Loucy (cell line): ENCODE data around the gene SH3BP5L.

Experiments
- H2AFZ ChIP-seq: fragments of 200-600 bp; sonication (generic); 2 replicates; pipeline ENCODE4 v1.6.0; 2016; ENCODE audit warnings: antibody characterized with exemption, mild to moderate bottlenecking, low read length, moderate library complexity
- H3F3A ChIP-seq: fragments of 200-600 bp; 2 replicates; pipeline ENCODE4 v1.6.0; 2016; ENCODE audit warnings: antibody characterized with exemption, low read depth, mild to moderate bottlenecking
- H3K27me3 ChIP-seq: fragments of 200-600 bp; sonication (generic); 2 replicates; pipeline ENCODE4 v1.6.1; 2014; ENCODE audit warnings: low read length, mild to moderate bottlenecking; ENCODE audit not compliant: insufficient read depth, poor library complexity, severe bottlenecking
- H3K36me3 ChIP-seq: fragments of 200-600 bp; sonication (generic); 2 replicates; pipeline ENCODE4 v1.6.1; 2016; ENCODE audit warnings: low read length; ENCODE audit not compliant: insufficient read depth
- H3K4me1 ChIP-seq: fragments of 200-600 bp; sonication (generic); 2 replicates; pipeline ENCODE4 v1.5.1; 2014; ENCODE audit warnings: low read length, mild to moderate bottlenecking; ENCODE audit not compliant: insufficient read depth, poor library complexity, severe bottlenecking
- H3K4me2 ChIP-seq: fragments of 200-600 bp; sonication (generic); 2 replicates; pipeline ENCODE4 v1.6.0; 2014; ENCODE audit warnings: antibody characterized with exemption, low read length, low read depth, mild to moderate bottlenecking; ENCODE audit not compliant: poor library complexity, severe bottlenecking
- H3K4me3 ChIP-seq: fragments of 200-600 bp; sonication (generic); 2 replicates; pipeline ENCODE4 v1.5.1; 2014; ENCODE audit warnings: low read length, mild to moderate bottlenecking, mixed read lengths; ENCODE audit not compliant: poor library complexity, severe bottlenecking
- H3K79me2 ChIP-seq: fragments of 200-600 bp; sonication (generic); 2 replicates; pipeline ENCODE4 v1.6.1; 2014; ENCODE audit warnings: low read length; ENCODE audit not compliant: insufficient read depth
- H3K9ac ChIP-seq: fragments of 200-600 bp; sonication (generic); 2 replicates; pipeline ENCODE4 v1.6.0; 2014; ENCODE audit warnings: mild to moderate bottlenecking, low read depth, low read length, moderate library complexity; ENCODE audit not compliant: poor library complexity, severe bottlenecking
- H3K9me2 ChIP-seq: fragments of 200-600 bp; sonication (generic); replicated peaks from 2 replicates; pipeline ENCODE4 v1.6.1; 2016; ENCODE audit warnings: low read depth, low read length, mixed read lengths
- H3K9me3 ChIP-seq: fragments of 200-600 bp; sonication (generic); 2 replicates; pipeline ENCODE4 v1.6.1; 2014; ENCODE audit warnings: mild to moderate bottlenecking, antibody characterized with exemption, low read length, low read depth; ENCODE audit not compliant: insufficient read depth
- H4K20me1 ChIP-seq: fragments of 200-600 bp; sonication (generic); 2 replicates; pipeline ENCODE4 v1.6.0; 2014; ENCODE audit warnings: antibody characterized with exemption, low read length, mild to moderate bottlenecking; ENCODE audit not compliant: insufficient read depth, poor library complexity, severe bottlenecking
- EZH2phosphoT487 ChIP-seq: fragments of 200-600 bp; IDR thresholded peaks from 2 replicates; pipeline ENCODE4 v1.6.1; 2018; ENCODE audit warnings: antibody characterized with exemption, mild to moderate bottlenecking, moderate library complexity, borderline replicate concordance
- TF ChIP-seq, protein P1 (sequence below): fragments of 200-600 bp; sonication (generic); conservative IDR thresholded peaks from 2 replicates; pipeline ENCODE4 v1.5.1; 2014; ENCODE audit warnings: mild to moderate bottlenecking, antibody characterized with exemption, low read length

The SH3BP5L gene

DNA sequence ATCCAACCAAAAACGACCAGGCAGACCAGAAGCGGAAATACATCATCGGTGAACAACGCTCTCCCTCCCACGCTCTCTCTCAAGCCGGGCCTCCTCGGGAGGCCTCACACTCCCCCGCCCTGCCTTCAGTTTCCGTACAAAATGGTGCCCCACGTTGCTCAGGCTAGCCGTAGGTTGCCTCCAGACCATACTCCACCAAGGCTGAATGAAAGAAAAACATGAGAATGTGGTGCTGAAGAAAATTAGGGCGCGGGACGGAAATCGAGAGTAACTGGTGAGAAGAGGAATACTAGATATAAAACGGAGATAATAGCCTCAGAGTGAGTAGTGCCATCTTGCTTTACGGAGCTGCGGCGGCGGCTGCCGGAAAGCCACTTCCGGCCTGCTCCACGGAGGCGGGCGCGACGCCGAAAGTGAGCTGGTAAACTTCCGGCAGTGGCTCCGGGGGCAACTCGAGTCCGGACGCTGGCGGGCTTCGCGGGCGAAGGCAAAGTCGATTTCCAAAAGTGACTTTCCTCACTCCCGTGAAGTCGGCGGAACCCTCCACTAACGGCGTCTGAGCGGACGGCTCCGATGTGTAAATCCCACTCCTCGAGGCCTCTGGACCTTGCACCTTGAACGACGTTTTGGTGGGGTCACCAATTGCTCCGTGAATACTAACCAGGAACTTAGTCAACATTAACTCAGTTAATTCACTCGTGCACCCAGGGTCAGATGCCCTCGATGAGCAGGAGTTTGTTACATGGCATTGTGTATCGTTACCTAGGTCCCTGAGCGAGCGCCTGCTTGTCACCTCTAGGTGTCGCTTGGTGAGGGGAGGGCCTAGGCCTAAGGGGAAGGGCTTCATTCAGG lies at the start of gene SH3BP5L:
Gene SH3BP5L (minus strand): TSS at position 7 of the 852 bp plus-strand sequence. CDS start 980 bp downstream, outside the sequence.
- TF ChIP-seq EZH2phosphoT487: no peak
- TF ChIP-seq, protein P1, sequence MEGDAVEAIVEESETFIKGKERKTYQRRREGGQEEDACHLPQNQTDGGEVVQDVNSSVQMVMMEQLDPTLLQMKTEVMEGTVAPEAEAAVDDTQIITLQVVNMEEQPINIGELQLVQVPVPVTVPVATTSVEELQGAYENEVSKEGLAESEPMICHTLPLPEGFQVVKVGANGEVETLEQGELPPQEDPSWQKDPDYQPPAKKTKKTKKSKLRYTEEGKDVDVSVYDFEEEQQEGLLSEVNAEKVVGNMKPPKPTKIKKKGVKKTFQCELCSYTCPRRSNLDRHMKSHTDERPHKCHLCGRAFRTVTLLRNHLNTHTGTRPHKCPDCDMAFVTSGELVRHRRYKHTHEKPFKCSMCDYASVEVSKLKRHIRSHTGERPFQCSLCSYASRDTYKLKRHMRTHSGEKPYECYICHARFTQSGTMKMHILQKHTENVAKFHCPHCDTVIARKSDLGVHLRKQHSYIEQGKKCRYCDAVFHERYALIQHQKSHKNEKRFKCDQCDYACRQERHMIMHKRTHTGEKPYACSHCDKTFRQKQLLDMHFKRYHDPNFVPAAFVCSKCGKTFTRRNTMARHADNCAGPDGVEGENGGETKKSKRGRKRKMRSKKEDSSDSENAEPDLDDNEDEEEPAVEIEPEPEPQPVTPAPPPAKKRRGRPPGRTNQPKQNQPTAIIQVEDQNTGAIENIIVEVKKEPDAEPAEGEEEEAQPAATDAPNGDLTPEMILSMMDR: peak; percentile 87
- Histone ChIP-seq H2AFZ (peak within 1 kb of the TSS; percentile 99), H3K4me2 (peak within 1 kb of the TSS; percentile 94), H3K9me2 (no peaks in the 10 kb centered on the region), H4K20me1 (peaks cover 15% of the 10 kb centered on the region), H3K4me3 (peak within 1 kb of the TSS; percentile 95), H3K9ac (peak within 1 kb of the TSS; percentile 93), H3F3A (no peaks in the 10 kb centered on the region), H3K4me1 (peaks cover 46% of the 10 kb centered on the region), H3K9me3 (no peaks in the 10 kb centered on the region), H3K79me2 (peaks cover 44% of the 10 kb centered on the region), H3K27me3 (no peaks in the 10 kb centered on the region), H3K36me3 (no peaks in the 10 kb centered on the region)

DNA sequence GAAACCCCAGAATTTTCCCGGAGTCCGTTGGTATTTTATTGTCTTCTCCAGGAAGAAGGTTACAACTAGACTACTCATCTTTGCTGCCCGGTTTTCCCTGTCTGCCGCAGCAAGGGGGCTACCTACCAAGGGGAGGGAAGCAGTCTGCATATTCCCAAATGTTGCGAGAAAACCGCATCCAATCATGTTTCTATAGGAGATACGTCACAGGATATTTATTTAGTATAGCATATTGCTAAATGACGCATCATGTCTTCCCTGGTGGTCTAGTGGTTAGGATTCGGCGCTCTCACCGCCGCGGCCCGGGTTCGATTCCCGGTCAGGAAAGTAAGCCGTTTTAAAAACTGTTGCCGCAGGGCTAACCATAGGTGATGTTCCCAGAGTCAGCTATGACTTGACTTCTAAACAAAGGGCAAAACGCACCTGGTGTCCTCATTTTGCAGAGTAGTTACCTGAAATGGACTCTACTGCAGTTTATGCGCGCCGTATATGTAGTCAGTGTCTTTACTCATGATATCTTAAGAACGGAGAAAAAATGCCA lies 48.3 kb upstream of the SH3BP5L start:
- Histone ChIP-seq H3K9me3 (no peaks in the 10 kb centered on the region), H3K9me2 (no peaks in the 10 kb centered on the region), H3K4me2 (peak overlapping the region; percentile 89), H3K4me3 (peak overlapping the region; percentile 90), H3K4me1 (peaks cover 6% of the 10 kb centered on the region), H3F3A (peaks cover 17% of the 10 kb centered on the region), H3K79me2 (no peaks in the 10 kb centered on the region), H3K9ac (peak overlapping the region; percentile 86), H3K36me3 (no peaks in the 10 kb centered on the region), H2AFZ (peak overlapping the region; percentile 94; the same call in 1 of the 2 replicates), H4K20me1 (no peaks in the 10 kb centered on the region), H3K27me3 (no peaks in the 10 kb centered on the region)
- TF ChIP-seq, protein P1: no peak
- TF ChIP-seq EZH2phosphoT487: no peak

DNA sequence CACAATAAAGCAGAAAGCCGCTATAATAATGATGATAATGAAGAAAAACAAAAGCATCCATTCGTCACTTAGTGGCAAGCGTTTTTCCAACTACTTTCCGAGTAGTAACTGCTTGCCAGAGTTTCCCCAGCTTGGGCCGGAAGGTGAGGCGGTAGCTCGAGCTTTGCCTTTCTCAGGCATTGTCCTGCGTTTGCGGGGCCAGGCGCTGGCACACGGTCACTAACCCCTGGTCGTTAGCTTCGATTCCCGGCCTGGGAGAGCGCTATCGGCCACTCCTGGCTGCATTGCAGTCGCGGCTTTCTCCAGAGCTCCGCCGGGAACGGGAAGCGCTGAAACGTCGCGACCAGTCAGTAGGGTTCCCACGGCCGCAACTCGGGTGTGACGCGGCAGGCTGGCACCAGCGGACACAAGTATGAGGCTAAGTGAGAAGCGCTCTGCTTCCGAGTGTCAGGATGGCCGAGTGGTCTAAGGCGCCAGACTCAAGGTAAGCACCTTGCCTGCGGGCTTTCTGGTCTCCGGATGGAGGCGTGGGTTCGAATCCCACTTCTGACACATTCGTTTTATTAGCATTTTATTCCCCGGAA lies 47.8 kb upstream of the SH3BP5L start:
- H3K9ac ChIP-seq: peak overlapping the region; percentile 86
- peak overlapping the region; percentile 90 for H3K4me3 ChIP-seq
- H3K9me3 ChIP-seq: no peaks in the 10 kb centered on the region
- peak overlapping the region; percentile 89 for H3K4me2 ChIP-seq
- H3K4me1 ChIP-seq: peaks cover 6% of the 10 kb centered on the region
- H3K9me2 ChIP-seq: no peaks in the 10 kb centered on the region
- peak overlapping the region; percentile 94 for H2AFZ ChIP-seq
- H3F3A ChIP-seq: peaks cover 17% of the 10 kb centered on the region
- no peaks in the 10 kb centered on the region for H3K36me3 ChIP-seq
- no peaks in the 10 kb centered on the region for H4K20me1 ChIP-seq
- H3K27me3 ChIP-seq: no peaks in the 10 kb centered on the region
- no peak for TF ChIP-seq EZH2phosphoT487
- TF ChIP-seq, protein P1: no peak
- no peaks in the 10 kb centered on the region for H3K79me2 ChIP-seq
